Ishikawa (cell line): Measurements from ENCODE around the gene CD79A.

ENCODE experiments used
- CEBPB ChIP-seq: IDR thresholded peaks from 2 replicates; pipeline ENCODE4 v1.6.1; 2012
- CREB1 ChIP-seq: IDR thresholded peaks from 2 replicates; pipeline ENCODE4 v1.6.1; 2012; ENCODE audit warnings: low read depth
- EGR1 ChIP-seq: IDR thresholded peaks from 2 replicates; pipeline ENCODE4 v1.6.1; 2012
- EP300 ChIP-seq: IDR thresholded peaks from 2 replicates; pipeline ENCODE4 v1.6.1; 2012; ENCODE audit warnings: borderline replicate concordance
- FOXM1 ChIP-seq: IDR thresholded peaks from 2 replicates; pipeline ENCODE4 v1.6.1; 2012; ENCODE audit warnings: low read depth, borderline replicate concordance
- MAX ChIP-seq: IDR thresholded peaks from 2 replicates; pipeline ENCODE4 v1.6.1; 2012
- NFIC ChIP-seq: IDR thresholded peaks from 2 replicates; pipeline ENCODE4 v1.6.1; 2012
- RAD21 ChIP-seq: IDR thresholded peaks from 2 replicates; pipeline ENCODE4 v1.6.1; 2012; ENCODE audit warnings: low read depth
- TAF1 ChIP-seq: IDR thresholded peaks from 2 replicates; pipeline ENCODE4 v1.6.1; 2012; ENCODE audit warnings: low read depth, mild to moderate bottlenecking
- TCF12 ChIP-seq: IDR thresholded peaks from 2 replicates; pipeline ENCODE4 v1.6.1; 2012; ENCODE audit warnings: low read depth
- TEAD4 ChIP-seq: IDR thresholded peaks from 2 replicates; pipeline ENCODE4 v1.6.1; 2012
- YY1 ChIP-seq: IDR thresholded peaks from 2 replicates; pipeline ENCODE4 v1.6.1; 2012; ENCODE audit warnings: low read depth
- ZBTB7A ChIP-seq: IDR thresholded peaks from 2 replicates; pipeline ENCODE4 v1.6.1; 2012; ENCODE audit warnings: low read depth
- TF ChIP-seq, protein P1 (sequence below): IDR thresholded peaks from 2 replicates; pipeline ENCODE4 v1.6.1; 2012
- TF ChIP-seq, protein P2 (sequence below): IDR thresholded peaks from 2 replicates; pipeline ENCODE4 v1.6.1; 2012; ENCODE audit warnings: low read depth, mild to moderate bottlenecking

CD79A gene

GRCh38 chr19:41850381-41850780, 26.7 kb upstream of the CD79A start:
- TF ChIP-seq EP300 (no peak), YY1 (no peak), CREB1 (no peak), NFIC (no peak), RAD21 (no peak), TCF12 (no peak), TAF1 (no peak), CEBPB (no peak), FOXM1 (no peak)
- TF ChIP-seq, protein P1, sequence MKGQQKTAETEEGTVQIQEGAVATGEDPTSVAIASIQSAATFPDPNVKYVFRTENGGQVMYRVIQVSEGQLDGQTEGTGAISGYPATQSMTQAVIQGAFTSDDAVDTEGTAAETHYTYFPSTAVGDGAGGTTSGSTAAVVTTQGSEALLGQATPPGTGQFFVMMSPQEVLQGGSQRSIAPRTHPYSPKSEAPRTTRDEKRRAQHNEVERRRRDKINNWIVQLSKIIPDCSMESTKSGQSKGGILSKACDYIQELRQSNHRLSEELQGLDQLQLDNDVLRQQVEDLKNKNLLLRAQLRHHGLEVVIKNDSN, result no peak

DNA sequence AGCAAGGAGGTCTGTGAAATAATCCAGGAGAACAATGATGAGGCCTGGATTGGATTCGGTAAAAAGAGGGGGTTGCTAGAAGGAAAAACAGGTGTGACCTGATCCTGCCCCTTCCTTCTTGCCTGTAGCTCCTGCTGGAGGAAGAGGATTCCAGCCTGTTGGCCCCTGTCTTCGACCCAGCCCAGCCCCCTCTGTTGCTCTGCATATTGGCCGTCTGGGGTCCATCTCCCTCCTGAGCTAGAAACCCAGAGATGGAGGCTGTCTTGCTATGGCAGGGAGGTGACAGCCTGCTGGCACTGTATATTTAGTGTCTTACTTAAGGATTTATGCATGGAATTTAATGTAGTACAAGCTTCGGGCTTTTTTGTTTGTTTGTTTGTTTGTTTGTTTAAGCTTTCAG, 25.6 kb upstream of the CD79A start:
- no peak for TF ChIP-seq YY1

GRCh38 chr19:41853344-41853743, 23.7 kb upstream of the CD79A start:
- TF ChIP-seq, protein P1, result no peak
- TF ChIP-seq, protein P2, sequence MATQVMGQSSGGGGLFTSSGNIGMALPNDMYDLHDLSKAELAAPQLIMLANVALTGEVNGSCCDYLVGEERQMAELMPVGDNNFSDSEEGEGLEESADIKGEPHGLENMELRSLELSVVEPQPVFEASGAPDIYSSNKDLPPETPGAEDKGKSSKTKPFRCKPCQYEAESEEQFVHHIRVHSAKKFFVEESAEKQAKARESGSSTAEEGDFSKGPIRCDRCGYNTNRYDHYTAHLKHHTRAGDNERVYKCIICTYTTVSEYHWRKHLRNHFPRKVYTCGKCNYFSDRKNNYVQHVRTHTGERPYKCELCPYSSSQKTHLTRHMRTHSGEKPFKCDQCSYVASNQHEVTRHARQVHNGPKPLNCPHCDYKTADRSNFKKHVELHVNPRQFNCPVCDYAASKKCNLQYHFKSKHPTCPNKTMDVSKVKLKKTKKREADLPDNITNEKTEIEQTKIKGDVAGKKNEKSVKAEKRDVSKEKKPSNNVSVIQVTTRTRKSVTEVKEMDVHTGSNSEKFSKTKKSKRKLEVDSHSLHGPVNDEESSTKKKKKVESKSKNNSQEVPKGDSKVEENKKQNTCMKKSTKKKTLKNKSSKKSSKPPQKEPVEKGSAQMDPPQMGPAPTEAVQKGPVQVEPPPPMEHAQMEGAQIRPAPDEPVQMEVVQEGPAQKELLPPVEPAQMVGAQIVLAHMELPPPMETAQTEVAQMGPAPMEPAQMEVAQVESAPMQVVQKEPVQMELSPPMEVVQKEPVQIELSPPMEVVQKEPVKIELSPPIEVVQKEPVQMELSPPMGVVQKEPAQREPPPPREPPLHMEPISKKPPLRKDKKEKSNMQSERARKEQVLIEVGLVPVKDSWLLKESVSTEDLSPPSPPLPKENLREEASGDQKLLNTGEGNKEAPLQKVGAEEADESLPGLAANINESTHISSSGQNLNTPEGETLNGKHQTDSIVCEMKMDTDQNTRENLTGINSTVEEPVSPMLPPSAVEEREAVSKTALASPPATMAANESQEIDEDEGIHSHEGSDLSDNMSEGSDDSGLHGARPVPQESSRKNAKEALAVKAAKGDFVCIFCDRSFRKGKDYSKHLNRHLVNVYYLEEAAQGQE, result no peak
- TF ChIP-seq ZBTB7A, result no peak
- TF ChIP-seq TAF1, result no peak
- no peak for TF ChIP-seq CREB1
- no peak for TF ChIP-seq NFIC

GRCh38 chr19:41853768-41854167, 23.3 kb upstream of the CD79A start:
- no peak for TF ChIP-seq ZBTB7A
- TF ChIP-seq TEAD4, result no peak
- TF ChIP-seq EP300, result no peak
- TF ChIP-seq, protein P1, result no peak
- TF ChIP-seq CEBPB, result no peak
- TF ChIP-seq TCF12, result no peak
- TF ChIP-seq, protein P2, result no peak
- no peak for TF ChIP-seq CREB1
- no peak for TF ChIP-seq RAD21
- no peak for TF ChIP-seq EGR1
- no peak for TF ChIP-seq MAX
- no peak for TF ChIP-seq NFIC
- no peak for TF ChIP-seq FOXM1
- no peak for TF ChIP-seq YY1
- no peak for TF ChIP-seq TAF1

GRCh38 chr19:41859213-41859617, 17.9 kb upstream of the CD79A start:
- TF ChIP-seq RAD21 (no peak; the same call in 1 of the 2 replicates), TCF12 (no peak), TAF1 (no peak), CREB1 (no peak), EGR1 (no peak), MAX (no peak), YY1 (no peak), CEBPB (no peak), EP300 (no peak)
- TF ChIP-seq, protein P1, result no peak
